GM23248 (cell line): ENCODE results near the gene KIF1B.

Experiments
- EZH2 ChIP-seq: fragments of 200-600 bp; sonication (generic); IDR thresholded peaks from 2 replicates; pipeline ENCODE4 v1.6.1; 2018; ENCODE audit warnings: antibody characterized with exemption, mild to moderate bottlenecking; ENCODE audit not compliant: insufficient read depth, poor library complexity, severe bottlenecking
- EZH2phosphoT487 ChIP-seq: fragments of 200-600 bp; sonication (generic); IDR thresholded peaks from 2 replicates; pipeline ENCODE4 v1.6.1; 2018; ENCODE audit warnings: antibody characterized with exemption, moderate library complexity, mild to moderate bottlenecking, low read depth; ENCODE audit not compliant: insufficient read depth

DNA sequence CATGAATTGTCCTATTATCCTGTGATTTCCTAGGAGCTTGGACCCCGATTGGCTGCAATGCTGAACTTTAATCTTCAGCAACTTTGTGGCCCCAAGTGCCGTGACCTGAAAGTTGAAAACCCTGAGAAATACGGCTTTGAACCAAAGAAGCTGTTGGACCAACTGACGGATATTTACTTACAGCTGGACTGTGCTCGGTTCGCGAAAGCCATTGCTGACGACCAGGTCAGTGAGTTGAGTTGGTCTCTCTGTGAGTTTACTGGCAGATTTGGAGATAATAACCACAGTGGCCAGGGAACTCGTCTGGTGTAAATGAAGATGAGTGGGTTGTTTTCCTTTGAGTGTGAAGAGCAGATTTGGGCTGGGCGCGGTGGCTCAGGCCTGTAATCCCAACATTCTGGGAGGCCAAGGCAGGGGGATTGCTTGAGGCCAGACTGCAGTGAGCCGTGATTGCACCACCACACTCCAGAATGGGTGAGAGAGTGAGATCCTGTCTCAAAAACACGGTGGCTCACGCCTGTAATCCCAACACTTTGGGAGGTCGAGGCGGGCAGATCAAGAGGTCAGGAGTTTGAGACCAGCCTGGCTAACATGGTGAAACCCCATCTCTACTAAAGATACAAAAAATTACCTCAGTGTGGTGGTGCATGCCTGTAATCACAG lies 39.1 kb upstream of the KIF1B start:
- TF ChIP-seq EZH2 (no peak), EZH2phosphoT487 (no peak)
